ENCODE results near the gene TFDP3. TPM values are rescaled to one million over a fixed set of nuclear protein-coding genes. Genes with fewer than 3 reads are reported as not detected.

Gene TFDP3
- total and polyA plus RNA-seq, 9 donors = not detected

DNA sequence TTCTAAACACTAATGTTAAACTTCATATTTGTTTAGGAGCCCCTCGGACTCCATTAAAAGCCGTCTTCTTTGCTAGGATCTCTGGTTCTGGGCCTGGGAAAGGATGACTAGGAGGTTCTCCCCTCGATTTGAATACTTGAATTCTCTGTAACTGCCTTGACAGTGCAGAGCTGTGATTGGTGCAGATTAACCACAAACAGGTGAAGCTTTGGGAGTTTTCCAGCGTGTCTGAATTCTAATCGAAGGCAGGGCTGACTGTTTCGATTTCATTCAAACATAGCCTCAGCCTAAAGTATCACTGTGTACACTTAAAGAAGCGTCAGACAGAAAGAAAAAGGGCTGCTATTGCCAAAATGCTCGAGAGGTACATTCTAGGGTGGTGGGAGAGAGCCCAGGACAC is 29.0 kb downstream of the TFDP3 start:
- DNase-seq = peak; percentile 27

DNA sequence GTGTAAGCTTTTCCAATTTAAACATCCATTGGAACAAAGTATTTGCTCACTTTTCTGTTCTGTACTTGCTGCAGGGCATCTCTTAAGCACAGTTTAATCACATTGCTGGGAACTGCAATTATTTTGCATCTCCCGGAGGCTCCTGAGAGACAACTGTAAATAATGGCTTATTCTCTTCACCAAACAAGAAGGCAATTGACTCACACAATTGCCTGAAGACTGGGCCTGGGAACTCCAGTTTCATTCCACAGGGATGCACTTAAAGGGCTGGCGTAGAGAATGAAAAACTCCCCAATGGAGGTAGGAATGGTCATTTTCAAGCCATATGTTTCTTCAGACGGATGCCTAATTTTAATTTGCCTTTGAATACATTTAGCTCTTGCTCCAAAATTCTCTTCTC is 29.5 kb downstream of the TFDP3 start:
- H3K4me1 ChIP-seq (ENCODE audit: control insufficient read depth, insufficient read depth, low read length) = no peaks in the 10 kb centered on the region
- H3K27ac ChIP-seq (ENCODE audit: low read length) = no peak overlapping the region
- H3K4me3 ChIP-seq (ENCODE audit: low read length) = no peak overlapping the region
- H3K9me3 ChIP-seq (replicated peaks; ENCODE audit: control insufficient read depth, low read depth, low read length) = no peaks in the 10 kb centered on the region
- H3K27me3 ChIP-seq (ENCODE audit: control insufficient read depth, insufficient read depth, low read length) = peaks cover 28% of the 10 kb centered on the region
- H3K36me3 ChIP-seq (ENCODE audit: control insufficient read depth, insufficient read depth, low read length) = no peaks in the 10 kb centered on the region
- DNase-seq = peak; percentile 41
- 60% methylated on average over 1 of the region's 3 CpGs for WGBS (ENCODE audit: insufficient coverage)

More for the DNA sequence above, 29.0 kb downstream of the TFDP3 start:
- Histone ChIP-seq H3K9me3 (replicated peaks; ENCODE audit: control insufficient read depth, low read depth, low read length) (no peaks in the 10 kb centered on the region), H3K27ac (ENCODE audit: low read length) (no peak overlapping the region), H3K4me3 (ENCODE audit: low read length) (no peak overlapping the region), H3K36me3 (ENCODE audit: control insufficient read depth, insufficient read depth, low read length) (no peaks in the 10 kb centered on the region), H3K27me3 (ENCODE audit: control insufficient read depth, insufficient read depth, low read length) (peaks cover 28% of the 10 kb centered on the region), H3K4me1 (ENCODE audit: control insufficient read depth, insufficient read depth, low read length) (no peaks in the 10 kb centered on the region)
- 44% methylated on average over 4 of the region's 8 CpGs for WGBS (ENCODE audit: insufficient coverage)

DNA sequence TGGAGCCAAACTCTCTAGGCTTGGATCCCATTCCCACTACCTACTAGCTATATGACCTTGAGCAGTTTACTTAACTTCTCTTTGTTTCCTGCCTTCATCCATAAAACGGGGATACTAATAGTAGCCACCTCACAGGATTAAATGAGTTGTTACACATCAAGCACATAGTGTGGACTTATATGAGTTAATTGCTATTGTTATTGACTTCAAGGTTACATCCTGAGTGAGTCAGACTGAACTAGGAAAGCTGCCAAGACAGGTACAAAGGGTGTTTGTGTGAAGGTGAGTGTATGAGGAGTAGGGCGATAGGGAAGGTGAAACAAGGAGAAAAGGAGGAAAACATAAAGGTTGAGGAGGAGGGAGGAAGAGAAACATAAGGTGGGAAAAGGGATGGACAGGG is 32.2 kb downstream of the TFDP3 start:
- Histone ChIP-seq H3K27ac (ENCODE audit: low read length) (no peak overlapping the region), H3K4me1 (ENCODE audit: control insufficient read depth, insufficient read depth, low read length) (no peaks in the 10 kb centered on the region), H3K9me3 (replicated peaks; ENCODE audit: control insufficient read depth, low read depth, low read length) (no peaks in the 10 kb centered on the region), H3K36me3 (ENCODE audit: control insufficient read depth, insufficient read depth, low read length) (no peaks in the 10 kb centered on the region), H3K27me3 (ENCODE audit: control insufficient read depth, insufficient read depth, low read length) (peaks cover 15% of the 10 kb centered on the region), H3K4me3 (ENCODE audit: low read length) (no peak overlapping the region)
- 67% methylated on average over 1 of the region's 2 CpGs for WGBS (ENCODE audit: insufficient coverage)
- DNase-seq = no peak

DNA sequence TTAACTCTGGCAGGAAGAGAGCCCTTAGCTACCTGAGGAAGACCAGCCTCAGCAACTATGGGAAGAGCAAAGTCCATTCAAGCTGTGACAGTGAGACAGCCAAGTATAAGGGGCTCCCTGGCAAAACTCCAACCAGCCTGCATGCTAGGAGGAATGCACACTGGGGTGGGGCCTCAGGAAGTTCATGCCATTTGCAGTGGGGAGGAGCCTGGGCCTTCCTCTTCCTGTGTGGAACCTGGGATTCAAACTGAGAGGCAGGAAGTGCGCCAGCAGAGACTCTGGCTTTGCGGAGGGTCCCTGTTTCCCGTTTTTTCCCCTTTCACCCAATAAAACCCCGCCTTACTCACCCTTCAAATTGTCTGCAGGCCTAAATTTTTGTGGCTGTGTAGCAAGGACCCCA is 33.0 kb downstream of the TFDP3 start:
- peaks cover 16% of the 10 kb centered on the region for H3K27me3 ChIP-seq (ENCODE audit: control insufficient read depth, insufficient read depth, low read length)
- no peak overlapping the region for H3K27ac ChIP-seq (ENCODE audit: low read length)
- H3K36me3 ChIP-seq (ENCODE audit: control insufficient read depth, insufficient read depth, low read length) = no peaks in the 10 kb centered on the region
- H3K4me1 ChIP-seq (ENCODE audit: control insufficient read depth, insufficient read depth, low read length) = no peaks in the 10 kb centered on the region
- 71% methylated on average over 4 of the region's 4 CpGs for WGBS (ENCODE audit: insufficient coverage)
- H3K4me3 ChIP-seq (ENCODE audit: low read length) = no peak overlapping the region
- H3K9me3 ChIP-seq (replicated peaks; ENCODE audit: control insufficient read depth, low read depth, low read length) = peaks cover 2% of the 10 kb centered on the region
- DNase-seq = no peak

DNA sequence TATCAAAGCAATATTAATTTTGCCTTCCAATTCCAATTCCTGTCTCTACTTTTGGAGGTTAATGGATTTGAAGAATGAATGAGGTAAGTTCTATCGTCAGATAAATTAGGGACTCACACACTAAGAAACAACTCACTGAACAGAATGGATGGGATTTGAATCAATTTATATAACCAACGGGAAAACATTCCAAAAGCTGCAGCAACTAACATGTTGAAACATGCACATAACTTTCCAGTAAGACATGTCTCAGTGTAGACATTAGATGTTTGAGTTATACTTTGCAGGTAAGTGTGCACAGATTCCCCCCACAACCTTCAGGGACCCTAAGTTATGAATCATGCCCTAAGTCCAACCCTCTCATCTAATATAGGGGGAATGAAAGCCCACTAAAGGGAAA is 34.3 kb downstream of the TFDP3 start:
- Histone ChIP-seq H3K4me1 (ENCODE audit: control insufficient read depth, insufficient read depth, low read length) (no peaks in the 10 kb centered on the region), H3K27me3 (ENCODE audit: control insufficient read depth, insufficient read depth, low read length) (peaks cover 13% of the 10 kb centered on the region), H3K36me3 (ENCODE audit: control insufficient read depth, insufficient read depth, low read length) (no peaks in the 10 kb centered on the region), H3K4me3 (ENCODE audit: low read length) (no peak overlapping the region), H3K27ac (ENCODE audit: low read length) (no peak overlapping the region), H3K9me3 (replicated peaks; ENCODE audit: control insufficient read depth, low read depth, low read length) (peaks cover 2% of the 10 kb centered on the region)
- no peak for DNase-seq
- no CpG with 5 or more reads among the region's 2 CpGs for WGBS (ENCODE audit: insufficient coverage)

DNA sequence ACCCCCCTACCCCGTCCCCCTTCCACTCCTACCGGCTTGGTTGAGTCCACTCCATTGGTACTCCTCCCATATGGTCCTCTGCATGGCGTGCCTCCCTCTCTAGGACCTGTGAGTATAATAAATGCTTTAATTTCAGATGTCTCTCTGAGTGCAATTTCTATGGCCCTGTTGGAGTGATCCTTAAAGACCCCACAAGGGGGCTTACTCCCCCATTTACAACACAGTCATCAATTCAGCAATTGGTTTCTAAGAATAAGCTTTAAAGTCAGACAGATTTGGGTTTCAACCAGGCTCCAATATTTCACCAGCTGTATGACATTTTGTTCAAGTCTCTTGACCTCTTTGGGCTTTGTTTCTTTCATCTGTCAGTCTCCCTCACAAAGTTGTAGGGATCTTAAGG is 38.7 kb downstream of the TFDP3 start:
- no peak for DNase-seq
- no CpG with 5 or more reads among the region's 3 CpGs for WGBS (ENCODE audit: insufficient coverage)
- H3K27me3 ChIP-seq (ENCODE audit: control insufficient read depth, insufficient read depth, low read length) = peaks cover 17% of the 10 kb centered on the region
- peaks cover 2% of the 10 kb centered on the region for H3K9me3 ChIP-seq (replicated peaks; ENCODE audit: control insufficient read depth, low read depth, low read length)
- no peak overlapping the region for H3K27ac ChIP-seq (ENCODE audit: low read length)
- H3K36me3 ChIP-seq (ENCODE audit: control insufficient read depth, insufficient read depth, low read length) = no peaks in the 10 kb centered on the region
- H3K4me1 ChIP-seq (ENCODE audit: control insufficient read depth, insufficient read depth, low read length) = no peaks in the 10 kb centered on the region
- no peak overlapping the region for H3K4me3 ChIP-seq (ENCODE audit: low read length)

DNA sequence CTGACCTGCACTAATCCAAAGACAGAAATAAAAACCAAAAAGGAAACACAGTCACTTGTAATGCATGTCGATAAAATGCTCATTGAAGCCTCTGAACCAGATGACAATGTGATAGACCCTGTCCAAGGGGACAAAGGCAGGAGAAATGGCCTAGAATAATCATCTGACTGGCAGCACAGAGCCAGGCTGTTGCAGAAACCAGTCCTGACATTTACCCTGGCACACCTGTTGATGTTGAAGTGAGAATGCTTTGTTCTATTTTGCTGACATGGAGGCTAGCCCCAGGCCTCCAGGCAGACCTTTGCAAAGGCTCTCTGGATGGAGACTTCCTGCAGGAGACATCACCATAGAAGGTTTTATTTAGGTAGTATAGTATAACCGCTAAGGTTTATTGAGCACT is 41.0 kb downstream of the TFDP3 start:
- DNase-seq = no peak
- WGBS (ENCODE audit: insufficient coverage) = 69% methylated on average over 2 of the region's 2 CpGs

DNA sequence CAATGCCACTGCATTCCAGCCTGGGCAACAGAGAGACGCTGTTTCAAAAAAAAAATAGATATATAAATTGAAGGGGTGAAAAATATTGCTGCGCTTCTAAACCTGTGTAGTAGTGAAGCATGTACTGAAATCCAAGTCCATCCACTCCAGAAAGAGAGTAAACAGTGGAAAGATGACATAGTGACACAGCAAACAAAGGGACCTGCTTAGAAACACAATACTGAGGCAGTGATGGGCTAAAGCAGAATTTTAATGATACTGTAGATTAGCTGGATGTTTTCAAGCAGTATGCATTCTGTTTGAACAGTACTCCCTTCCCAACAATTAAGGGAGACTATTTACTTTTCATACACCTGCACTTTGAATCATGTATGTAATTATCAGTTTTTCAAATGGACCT is 42.5 kb downstream of the TFDP3 start:
- WGBS (ENCODE audit: insufficient coverage) = 50% methylated on average over 1 of the region's 2 CpGs
- DNase-seq = no peak
- H3K27ac ChIP-seq (ENCODE audit: low read length) = no peak overlapping the region

More for the DNA sequence above, 41.0 kb downstream of the TFDP3 start:
- Histone ChIP-seq H3K27me3 (ENCODE audit: control insufficient read depth, insufficient read depth, low read length) (peaks cover 21% of the 10 kb centered on the region), H3K27ac (ENCODE audit: low read length) (no peak overlapping the region), H3K4me1 (ENCODE audit: control insufficient read depth, insufficient read depth, low read length) (no peaks in the 10 kb centered on the region), H3K4me3 (ENCODE audit: low read length) (no peak overlapping the region), H3K9me3 (replicated peaks; ENCODE audit: control insufficient read depth, low read depth, low read length) (peaks cover 2% of the 10 kb centered on the region), H3K36me3 (ENCODE audit: control insufficient read depth, insufficient read depth, low read length) (no peaks in the 10 kb centered on the region)

DNA sequence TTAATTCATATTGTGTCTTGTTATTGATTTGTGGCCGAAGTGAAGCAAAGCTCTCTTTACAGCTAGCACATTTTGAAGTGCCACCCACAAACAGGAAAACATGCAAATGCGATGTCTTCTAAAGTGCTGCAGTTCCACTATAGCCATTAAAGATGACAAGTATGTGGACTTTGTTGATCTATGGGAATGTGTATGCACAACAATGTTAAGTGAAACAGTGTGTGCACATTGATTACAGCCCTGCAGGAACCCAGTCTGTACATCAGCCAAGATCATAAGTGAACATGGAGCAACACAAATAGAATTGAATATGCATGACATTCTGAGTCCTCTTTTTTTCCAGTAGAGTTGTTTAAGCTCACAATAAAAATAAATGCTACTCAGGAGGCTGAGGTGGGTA is 43.0 kb downstream of the TFDP3 start:
- H3K4me3 ChIP-seq (ENCODE audit: low read length) = no peak overlapping the region
- no peak overlapping the region for H3K27ac ChIP-seq (ENCODE audit: low read length)
- peaks cover 18% of the 10 kb centered on the region for H3K27me3 ChIP-seq (ENCODE audit: control insufficient read depth, insufficient read depth, low read length)
- 100% methylated on average over 1 of the region's 2 CpGs for WGBS (ENCODE audit: insufficient coverage)
- H3K36me3 ChIP-seq (ENCODE audit: control insufficient read depth, insufficient read depth, low read length) = no peaks in the 10 kb centered on the region
- H3K9me3 ChIP-seq (replicated peaks; ENCODE audit: control insufficient read depth, low read depth, low read length) = peaks cover under 1% of the 10 kb centered on the region
- no peak for DNase-seq
- no peaks in the 10 kb centered on the region for H3K4me1 ChIP-seq (ENCODE audit: control insufficient read depth, insufficient read depth, low read length)

More for the DNA sequence above, 42.5 kb downstream of the TFDP3 start:
- Histone ChIP-seq H3K9me3 (replicated peaks; ENCODE audit: control insufficient read depth, low read depth, low read length) (peaks cover 2% of the 10 kb centered on the region), H3K27me3 (ENCODE audit: control insufficient read depth, insufficient read depth, low read length) (peaks cover 21% of the 10 kb centered on the region), H3K4me1 (ENCODE audit: control insufficient read depth, insufficient read depth, low read length) (no peaks in the 10 kb centered on the region), H3K4me3 (ENCODE audit: low read length) (no peak overlapping the region), H3K36me3 (ENCODE audit: control insufficient read depth, insufficient read depth, low read length) (no peaks in the 10 kb centered on the region)

DNA sequence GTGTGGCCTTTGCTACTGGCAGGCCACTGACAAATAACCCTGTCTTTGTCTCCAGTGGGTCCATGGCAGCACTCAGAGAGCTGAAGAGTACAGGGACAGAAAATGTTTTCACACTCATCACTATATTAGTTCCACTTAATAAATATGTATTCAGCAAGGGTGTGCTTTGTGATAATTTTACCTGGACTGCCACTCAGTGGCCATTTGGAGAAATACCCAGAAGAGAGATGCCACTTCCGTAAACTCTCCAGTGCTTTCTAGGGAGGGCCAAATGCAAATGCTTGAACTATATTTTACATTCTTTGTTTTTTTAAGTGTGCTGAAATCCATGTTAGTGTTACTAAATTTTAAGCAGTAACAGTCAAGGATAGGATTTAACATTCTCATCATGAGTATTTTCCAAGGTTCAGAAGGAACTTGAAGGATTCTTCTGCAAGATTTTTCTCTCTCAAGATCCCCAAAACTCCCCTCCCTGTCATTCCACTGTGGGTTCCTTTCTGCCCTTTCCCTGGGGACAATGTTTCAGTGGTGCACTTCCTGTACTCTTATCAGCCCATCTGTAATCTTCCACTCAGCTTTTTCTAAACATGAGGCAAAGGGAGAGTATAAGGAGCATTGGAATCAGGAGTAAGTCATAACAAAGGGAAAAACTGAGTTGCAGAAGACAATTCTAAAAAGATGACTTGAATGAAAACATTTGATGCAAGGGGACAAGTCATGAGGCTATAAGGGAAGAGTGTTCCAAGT is 46.0 kb downstream of the TFDP3 start:
- H3K27me3 ChIP-seq (ENCODE audit: control insufficient read depth, insufficient read depth, low read length) = peaks cover 19% of the 10 kb centered on the region
- H3K36me3 ChIP-seq (ENCODE audit: control insufficient read depth, insufficient read depth, low read length) = no peaks in the 10 kb centered on the region
- no CpG with 5 or more reads among the region's 1 CpG for WGBS (ENCODE audit: insufficient coverage)
- peak; percentile 8 for DNase-seq
- H3K4me1 ChIP-seq (ENCODE audit: control insufficient read depth, insufficient read depth, low read length) = no peaks in the 10 kb centered on the region
- no peak overlapping the region for H3K27ac ChIP-seq (ENCODE audit: low read length)
- no peak overlapping the region for H3K4me3 ChIP-seq (ENCODE audit: low read length)
- H3K9me3 ChIP-seq (replicated peaks; ENCODE audit: control insufficient read depth, low read depth, low read length) = no peaks in the 10 kb centered on the region

All from muscle of leg (tissue), 11 donors.